ENCODE measurements around the gene NABP1. TPM values are rescaled to one million over a fixed set of nuclear protein-coding genes. Genes with fewer than 3 reads are reported as not detected.

Gene NABP1
- total RNA-seq, 2 experiments from 2014 or later = 52.4 to 53.9 TPM

- Mint-ChIP-seq H3K27ac (no peak overlapping the region), H3K27me3 (no peaks in the 10 kb centered on the region), H3K4me1 (no peaks in the 10 kb centered on the region), H3K36me3 (ENCODE audit: low read depth) (peaks cover 16% of the 10 kb centered on the region), H3K9me3 (ENCODE audit: low read depth) (no peaks in the 10 kb centered on the region), H3K4me3 (no peak overlapping the region)
- DNase-seq (no peak), ATAC-seq (no peak)
- ChIA-PET POLR2A (no interaction called here), CTCF (interaction anchor here (1.3 to 3.0 kb wide), 5 partner anchors 8 to 456 kb away, joined by 3 to 10 read pairs (median 4); no protein-coding TSS in a partner anchor)
- intact Hi-C loops (cut with DNase I, micrococcal nuclease) = no loop called here
Measured at GRCh38 chr2:191706791-191707190, 28.9 kb downstream of the NABP1 start.

- ATAC-seq (no peak), DNase-seq (no peak)
- no peaks in the 10 kb centered on the region for H3K4me1 Mint-ChIP-seq
- no peak overlapping the region for H3K27ac Mint-ChIP-seq
- no peaks in the 10 kb centered on the region for H3K27me3 Mint-ChIP-seq
- peaks cover 16% of the 10 kb centered on the region for H3K36me3 Mint-ChIP-seq (ENCODE audit: low read depth)
- intact Hi-C loops (cut with DNase I, micrococcal nuclease) = no loop called here
- no peak overlapping the region for H3K4me3 Mint-ChIP-seq
- ChIA-PET CTCF (interaction anchor here (0.8 to 3.0 kb wide), 10 partner anchors 9 to 455 kb away, joined by 3 to 10 read pairs (median 3); no protein-coding TSS in a partner anchor), POLR2A (interaction anchor here (0.6 to 0.8 kb wide), 2 partner anchors 21 to 488 kb away, joined by 3 to 4 read pairs; no protein-coding TSS in a partner anchor)
- H3K9me3 Mint-ChIP-seq (ENCODE audit: low read depth) = no peaks in the 10 kb centered on the region
Measured at GRCh38 chr2:191707542-191707941, 29.6 kb downstream of the NABP1 start.

GRCh38 chr2:191710411-191710900, 32.5 kb downstream of the NABP1 start:
- ChIA-PET CTCF (interaction anchor here (1.1 kb wide), 1 partner anchor 19 kb away, joined by 3 read pairs; no protein-coding TSS in a partner anchor), POLR2A (no interaction called here)
- Mint-ChIP-seq H3K27me3 (no peaks in the 10 kb centered on the region), H3K4me1 (no peaks in the 10 kb centered on the region), H3K4me3 (no peak overlapping the region), H3K36me3 (ENCODE audit: low read depth) (peaks cover 11% of the 10 kb centered on the region), H3K9me3 (ENCODE audit: low read depth) (no peaks in the 10 kb centered on the region), H3K27ac (no peak overlapping the region)
- intact Hi-C loops (cut with DNase I, micrococcal nuclease) = loop anchor here (5.0 to 10.0 kb wide), 2 partner anchors 452 to 454 kb away; no protein-coding TSS in a partner anchor
- DNase-seq (no peak), ATAC-seq (no peak)

- H3K4me3 Mint-ChIP-seq = no peak overlapping the region
- CTCF ChIA-PET = interaction anchor here (0.8 to 1.5 kb wide), 6 partner anchors 9 to 451 kb away, joined by 3 to 6 read pairs (median 3); no protein-coding TSS in a partner anchor
- H3K9me3 Mint-ChIP-seq (ENCODE audit: low read depth) = no peaks in the 10 kb centered on the region
- no peaks in the 10 kb centered on the region for H3K27me3 Mint-ChIP-seq
- ATAC-seq (no peak), DNase-seq (no peak)
- no peak overlapping the region for H3K27ac Mint-ChIP-seq
- POLR2A ChIA-PET = no interaction called here
- H3K36me3 Mint-ChIP-seq (ENCODE audit: low read depth) = peaks cover 11% of the 10 kb centered on the region
- no peaks in the 10 kb centered on the region for H3K4me1 Mint-ChIP-seq
- intact Hi-C loops (cut with DNase I, micrococcal nuclease) = loop anchor here (5.0 to 10.0 kb wide), 2 partner anchors 451 to 453 kb away; no protein-coding TSS in a partner anchor
Measured at GRCh38 chr2:191711621-191712020, 33.7 kb downstream of the NABP1 start.

GRCh38 chr2:191713837-191714236, 35.9 kb downstream of the NABP1 start:
- peak; percentile 68 for ATAC-seq
- ChIA-PET POLR2A (no interaction called here), CTCF (interaction anchor here (1.5 kb wide), 1 partner anchor 38 kb away, joined by 3 read pairs; no protein-coding TSS in a partner anchor)
- Mint-ChIP-seq H3K36me3 (ENCODE audit: low read depth) (peaks cover 7% of the 10 kb centered on the region), H3K9me3 (ENCODE audit: low read depth) (no peaks in the 10 kb centered on the region), H3K27ac (no peak overlapping the region), H3K4me3 (no peak overlapping the region), H3K27me3 (no peaks in the 10 kb centered on the region), H3K4me1 (no peaks in the 10 kb centered on the region)
- DNase-seq = peak; percentile 52
- intact Hi-C loops (cut with DNase I, micrococcal nuclease) = loop anchor here (5.0 to 10.0 kb wide), 2 partner anchors 448 to 451 kb away; no protein-coding TSS in a partner anchor

- POLR2A ChIA-PET = no interaction called here
- H3K27me3 Mint-ChIP-seq = no peaks in the 10 kb centered on the region
- no peaks in the 10 kb centered on the region for H3K9me3 Mint-ChIP-seq (ENCODE audit: low read depth)
- no peak for ATAC-seq
- H3K4me3 Mint-ChIP-seq = no peak overlapping the region
- H3K27ac Mint-ChIP-seq = no peak overlapping the region
- no peak for DNase-seq
- peaks cover under 1% of the 10 kb centered on the region for H3K36me3 Mint-ChIP-seq (ENCODE audit: low read depth)
- CTCF ChIA-PET = interaction anchor here (1.1 to 1.5 kb wide), 4 partner anchors 9 to 143 kb away, joined by 3 to 4 read pairs (median 4); no protein-coding TSS in a partner anchor
- no peaks in the 10 kb centered on the region for H3K4me1 Mint-ChIP-seq
- intact Hi-C loops (cut with DNase I, micrococcal nuclease) = loop anchor here (5.0 to 10.0 kb wide), 2 partner anchors 447 to 450 kb away; no protein-coding TSS in a partner anchor
Measured at GRCh38 chr2:191714925-191715324, 37.0 kb downstream of the NABP1 start.

GRCh38 chr2:191715471-191715870, 37.5 kb downstream of the NABP1 start:
- H3K4me1 Mint-ChIP-seq = no peaks in the 10 kb centered on the region
- POLR2A ChIA-PET = no interaction called here
- intact Hi-C loops (cut with DNase I, micrococcal nuclease) = loop anchor here in 1 of 2 experiments (10.0 kb wide), 1 partner anchor 449 kb away; no protein-coding TSS in a partner anchor
- H3K36me3 Mint-ChIP-seq (ENCODE audit: low read depth) = no peaks in the 10 kb centered on the region
- H3K27ac Mint-ChIP-seq = no peak overlapping the region
- no peak for ATAC-seq
- H3K9me3 Mint-ChIP-seq (ENCODE audit: low read depth) = no peaks in the 10 kb centered on the region
- no peaks in the 10 kb centered on the region for H3K27me3 Mint-ChIP-seq
- DNase-seq = no peak
- CTCF ChIA-PET = interaction anchor here (1.1 to 1.4 kb wide), 3 partner anchors 9 to 143 kb away, joined by 3 to 4 read pairs (median 4); no protein-coding TSS in a partner anchor
- H3K4me3 Mint-ChIP-seq = no peak overlapping the region

GRCh38 chr2:191719261-191719660, 41.3 kb downstream of the NABP1 start:
- intact Hi-C loops (cut with DNase I, micrococcal nuclease) = loop anchor here in 1 of 2 experiments (10.0 kb wide), 1 partner anchor 446 kb away; no protein-coding TSS in a partner anchor
- CTCF ChIA-PET = interaction anchor here (1.1 to 1.3 kb wide), 2 partner anchors 11 to 443 kb away, joined by 3 to 4 read pairs; no protein-coding TSS in a partner anchor
- Mint-ChIP-seq H3K9me3 (ENCODE audit: low read depth) (no peaks in the 10 kb centered on the region), H3K4me1 (no peaks in the 10 kb centered on the region), H3K27me3 (no peaks in the 10 kb centered on the region), H3K4me3 (no peak overlapping the region), H3K27ac (no peak overlapping the region), H3K36me3 (ENCODE audit: low read depth) (no peaks in the 10 kb centered on the region)
- POLR2A ChIA-PET = no interaction called here
- ATAC-seq (no peak), DNase-seq (no peak)

GRCh38 chr2:191719938-191720337, 42.0 kb downstream of the NABP1 start:
- ChIA-PET POLR2A (no interaction called here), CTCF (interaction anchor here (1.0 to 1.3 kb wide), 3 partner anchors 9 to 442 kb away, joined by 3 to 4 read pairs (median 3); no protein-coding TSS in a partner anchor)
- Mint-ChIP-seq H3K36me3 (ENCODE audit: low read depth) (no peaks in the 10 kb centered on the region), H3K27me3 (no peaks in the 10 kb centered on the region), H3K9me3 (ENCODE audit: low read depth) (no peaks in the 10 kb centered on the region), H3K27ac (no peak overlapping the region), H3K4me3 (no peak overlapping the region), H3K4me1 (no peaks in the 10 kb centered on the region)
- intact Hi-C loops (cut with DNase I, micrococcal nuclease) = loop anchor here in 1 of 2 experiments (10.0 kb wide), 1 partner anchor 445 kb away; no protein-coding TSS in a partner anchor
- DNase-seq = no peak
- no peak for ATAC-seq

- no peaks in the 10 kb centered on the region for H3K9me3 Mint-ChIP-seq (ENCODE audit: low read depth)
- DNase-seq (no peak), ATAC-seq (no peak)
- H3K4me1 Mint-ChIP-seq = no peaks in the 10 kb centered on the region
- H3K27me3 Mint-ChIP-seq = peaks cover 1% of the 10 kb centered on the region
- no peak overlapping the region for H3K27ac Mint-ChIP-seq
- POLR2A ChIA-PET = no interaction called here
- H3K36me3 Mint-ChIP-seq (ENCODE audit: low read depth) = no peaks in the 10 kb centered on the region
- no peak overlapping the region for H3K4me3 Mint-ChIP-seq
- intact Hi-C loops (cut with DNase I, micrococcal nuclease) = no loop called here
- CTCF ChIA-PET = no interaction called here
Measured at GRCh38 chr2:191721331-191721730, 43.4 kb downstream of the NABP1 start.

- Mint-ChIP-seq H3K36me3 (ENCODE audit: low read depth) (no peaks in the 10 kb centered on the region), H3K4me3 (no peak overlapping the region), H3K27ac (no peak overlapping the region), H3K9me3 (ENCODE audit: low read depth) (no peaks in the 10 kb centered on the region), H3K4me1 (no peaks in the 10 kb centered on the region), H3K27me3 (peaks cover 4% of the 10 kb centered on the region)
- DNase-seq (no peak), ATAC-seq (no peak)
- intact Hi-C loops (cut with DNase I, micrococcal nuclease) = no loop called here
- ChIA-PET POLR2A (no interaction called here), CTCF (interaction anchor here (0.7 to 1.4 kb wide), 2 partner anchors 169 to 185 kb away, joined by 3 read pairs; no protein-coding TSS in a partner anchor)
Measured at GRCh38 chr2:191724015-191724414, 46.1 kb downstream of the NABP1 start.
